COLO668 (cell line): Measurements from ENCODE around the gene ZNRF1.

Source experiments
- DNase-seq: peaks from one replicate; lab custom pipeline; 2025; ENCODE audit not compliant: unreplicated experiment; lab: John Stamatoyannopoulos, UW

Gene ZNRF1

GRCh38 chr16:75138636-75139035 is 139.8 kb downstream of the ZNRF1 start:
- DNase-seq = no peak

GRCh38 chr16:75139498-75139897 is 140.7 kb downstream of the ZNRF1 start:
- no peak for DNase-seq

- no peak for DNase-seq
Measured at GRCh38 chr16:75143941-75144340, 145.1 kb downstream of the ZNRF1 start.

- no peak for DNase-seq
Measured at GRCh38 chr16:75147968-75148310, 149.1 kb downstream of the ZNRF1 start.

GRCh38 chr16:75148311-75149195 is 149.7 kb downstream of the ZNRF1 start, which contains the start of gene ZFP1:
Gene ZFP1, plus strand, starts transcription at chr16:75148524. Its CDS starts 4,428 bp downstream, at chr16:75152952.
- DNase-seq = peak; percentile 95

GRCh38 chr16:75151798-75152197 is 153.0 kb downstream of the ZNRF1 start:
- DNase-seq = no peak

- DNase-seq = no peak
Measured at GRCh38 chr16:75152635-75153034, 153.8 kb downstream of the ZNRF1 start.

- DNase-seq = no peak
Measured at GRCh38 chr16:75160386-75160785, 161.6 kb downstream of the ZNRF1 start.
